ENCODE data around the gene KIAA0586.
A peak's percentile ranks its signal among the peaks of the same experiment; 100 is the strongest.
"Not testable (repeated sequence)": the region's sequence is repeated elsewhere in the genome, so short reads cannot be mapped to it uniquely, and the experiment has no call there.

The KIAA0586 gene

GRCh38 chr14:58427281-58428117, at the start of gene KIAA0586, which contains the start of gene TIMM9:
TSS of gene KIAA0586 (plus strand) at chr14:58427719. CDS start at chr14:58428265, 546 bp downstream.
TSS of gene TIMM9 (minus strand) at chr14:58427531. CDS start at chr14:58411945, 15,586 bp downstream.
- peak; percentile 95 for DNase-seq

- no peak for DNase-seq
Measured at GRCh38 chr14:58390830-58391229, 36.7 kb upstream of the KIAA0586 start.

GRCh38 chr14:58395562-58395811, 32.0 kb upstream of the KIAA0586 start:
- DNase-seq: no peak

- peak; percentile 67 for DNase-seq
Measured at GRCh38 chr14:58395812-58396788, 31.4 kb upstream of the KIAA0586 start, which contains the start of gene TOMM20L. TSS of gene TOMM20L (plus strand) at chr14:58395930. CDS start at chr14:58395958, 28 bp downstream.

- DNase-seq: no peak
Measured at GRCh38 chr14:58397156-58397555, 30.4 kb upstream of the KIAA0586 start.

GRCh38 chr14:58398495-58398894, 29.0 kb upstream of the KIAA0586 start:
- no peak for DNase-seq

- no peak for DNase-seq
Measured at GRCh38 chr14:58398895-58399294, 28.6 kb upstream of the KIAA0586 start.

GRCh38 chr14:58401587-58401986, 25.9 kb upstream of the KIAA0586 start:
- no peak for DNase-seq

- DNase-seq: no peak
Measured at GRCh38 chr14:58408681-58409215, 18.8 kb upstream of the KIAA0586 start.

GRCh38 chr14:58414845-58415244, 12.7 kb upstream of the KIAA0586 start:
- no peak for DNase-seq

GRCh38 chr14:58415636-58416547, 11.6 kb upstream of the KIAA0586 start:
- no peak for DNase-seq

GRCh38 chr14:58416934-58417333, 10.6 kb upstream of the KIAA0586 start:
- DNase-seq: not testable (repeated sequence)

GRCh38 chr14:58426670-58427280, 744 bp upstream of the KIAA0586 start:
- peak; percentile 40 for DNase-seq

- DNase-seq: no peak
Measured at GRCh38 chr14:58428118-58428683, 682 bp downstream of the KIAA0586 start.

- DNase-seq: no peak
Measured at GRCh38 chr14:58430156-58430555, 2.6 kb downstream of the KIAA0586 start.

- DNase-seq: no peak
Measured at GRCh38 chr14:58439476-58439875, 12.0 kb downstream of the KIAA0586 start.

GRCh38 chr14:58444627-58445026, 17.1 kb downstream of the KIAA0586 start:
- DNase-seq: no peak

- DNase-seq: no peak
Measured at GRCh38 chr14:58455593-58456265, 28.2 kb downstream of the KIAA0586 start.

GRCh38 chr14:58460772-58461171, 33.3 kb downstream of the KIAA0586 start:
- DNase-seq: no peak

GRCh38 chr14:58463147-58463546, 35.6 kb downstream of the KIAA0586 start:
- DNase-seq: no peak

- DNase-seq: no peak
Measured at GRCh38 chr14:58464652-58465051, 37.1 kb downstream of the KIAA0586 start.
